ENCODE measurements around the gene EXOC4. TPM values are rescaled to one million over a fixed set of nuclear protein-coding genes. Genes with fewer than 3 reads are reported as not detected.

The EXOC4 gene
- total and polyA plus RNA-seq, 2 of the 13 experiments (the other 11 are each of a cell fraction or from before 2014, with no cell fraction given) = 22.5 to 39.0 TPM

- CTCF ChIA-PET (ENCODE audit: low intra/inter-chr PET ratio, low total read pairs) = interaction anchor here (1.1 kb wide), 1 partner anchor 1307 kb away, joined by 3 read pairs; no protein-coding TSS in a partner anchor
- ATAC-seq = no peak
Observed at GRCh38 chr7:134016942-134017303, 764.0 kb downstream of the EXOC4 start.

DNA sequence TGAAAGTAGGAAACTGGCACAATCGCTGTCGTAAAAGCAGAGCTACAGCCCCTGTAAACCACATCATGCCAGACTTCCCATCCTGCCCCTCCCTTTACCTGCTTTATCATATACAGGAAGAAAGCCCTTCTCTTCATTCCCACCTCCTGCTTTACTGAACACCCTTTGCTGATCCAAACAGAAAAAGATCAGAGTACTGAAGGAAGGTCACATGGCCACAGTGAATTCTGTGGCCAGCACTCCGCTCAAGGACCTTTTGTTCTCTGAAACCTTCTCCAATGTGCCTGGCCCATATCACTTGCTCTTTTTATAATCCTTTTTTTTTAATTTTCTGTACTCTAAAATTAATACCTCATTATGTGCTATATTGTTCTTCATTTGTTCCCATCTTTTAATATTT lies 765.4 kb downstream of the EXOC4 start:
- in situ Hi-C loops (cut with HindIII; ENCODE audit: extremely low pct_ligation_motif_present, low pct_unique_long_range_greater_than_20kb) (no loop called here), intact Hi-C loops (cut with micrococcal nuclease; ENCODE audit: unreplicated experiment) (loop anchor here (10.0 kb wide), 1 partner anchor 406 kb away; no protein-coding TSS in a partner anchor)

More at GRCh38 chr7:134016942-134017303, 764.0 kb downstream of the EXOC4 start:
- Histone ChIP-seq H3K27me3 (ENCODE audit: control insufficient read depth in 1 of 2, insufficient read depth in 2 of 2, low read length in 2 of 2) (no peaks in the 10 kb centered on the region), H3K9me3 (ENCODE audit: low read length) (no peaks in the 10 kb centered on the region), H2AFZ (ENCODE audit: low read length) (no peak overlapping the region), H4K20me1 (ENCODE audit: insufficient read depth, low read length) (no peaks in the 10 kb centered on the region), H3K79me2 (ENCODE audit: insufficient read depth, low read length) (no peaks in the 10 kb centered on the region), H3K4me1 (ENCODE audit: insufficient read depth, low read length) (peaks cover 13% of the 10 kb centered on the region), H3K4me2 (ENCODE audit: low read depth, low read length) (no peak overlapping the region), H3K36me3 (replicated peaks in 1 of 2; ENCODE audit: control insufficient read depth in 1 of 2, insufficient read depth in 2 of 2, low read length in 2 of 2) (no peaks in the 10 kb centered on the region), H3K9ac (ENCODE audit: insufficient read depth, low read depth, low read length) (no peak overlapping the region), H3K27ac (ENCODE audit: extremely low read length, insufficient read depth, low read length) (no peak overlapping the region), H3K4me3 (replicated peaks in 1 of 3; ENCODE audit: insufficient read depth in 1 of 3, low read depth in 2 of 3, low read length in 3 of 3) (no peak overlapping the region)
- BruUV-seq (replicated peaks) = no TSS peak
- POLR2A ChIA-PET = no interaction called here
- FAIRE-seq (no peak), DNase-seq (ENCODE audit: low spot score) (no peak)
- in situ Hi-C loops (cut with HindIII; ENCODE audit: extremely low pct_ligation_motif_present, low pct_unique_long_range_greater_than_20kb) (no loop called here), intact Hi-C loops (cut with micrococcal nuclease; ENCODE audit: unreplicated experiment) (loop anchor here (2.0 to 10.0 kb wide), 2 partner anchors 408 to 1306 kb away; no protein-coding TSS in a partner anchor)
- TF ChIP-seq ZNF282 (IDR thresholded peaks at IDR 0.05; ENCODE audit: partially characterized antibody) (no peak), SMC3 (IDR thresholded peaks at IDR 0.05; ENCODE audit: low read length) (no peak), ARNT2 (CRISPR knock-in tag; IDR thresholded peaks at IDR 0.05; ENCODE audit: low read depth) (no peak), RCOR2 (CRISPR knock-in tag; IDR thresholded peaks at IDR 0.05) (no peak), RARG (CRISPR knock-in tag; IDR thresholded peaks at IDR 0.05; ENCODE audit: low read depth) (no peak), ATAD3A (CRISPR knock-in tag; IDR thresholded peaks at IDR 0.05) (no peak), ZBTB42 (CRISPR knock-in tag; IDR thresholded peaks at IDR 0.05) (no peak), HNRNPUL1 (IDR thresholded peaks at IDR 0.05; ENCODE audit: low read depth, low read length) (no peak), SYNCRIP (IDR thresholded peaks at IDR 0.05; ENCODE audit: insufficient read depth, low read depth, low read length) (no peak), HDAC6 (IDR thresholded peaks at IDR 0.05; ENCODE audit: low read depth, low read length) (no peak), SNAPC5 (CRISPR knock-in tag; IDR thresholded peaks at IDR 0.05; ENCODE audit: borderline replicate concordance) (no peak), ZNF563 (CRISPR knock-in tag; IDR thresholded peaks at IDR 0.05) (no peak), HOXA5 (CRISPR knock-in tag; IDR thresholded peaks at IDR 0.05) (no peak), TSC22D2 (CRISPR knock-in tag; IDR thresholded peaks at IDR 0.05; ENCODE audit: borderline replicate concordance) (no peak), ZNF75D (CRISPR knock-in tag; IDR thresholded peaks at IDR 0.05; ENCODE audit: borderline replicate concordance) (no peak), RELA (CRISPR knock-in tag; IDR thresholded peaks at IDR 0.05) (no peak)
- TF ChIP-seq, protein P1, sequence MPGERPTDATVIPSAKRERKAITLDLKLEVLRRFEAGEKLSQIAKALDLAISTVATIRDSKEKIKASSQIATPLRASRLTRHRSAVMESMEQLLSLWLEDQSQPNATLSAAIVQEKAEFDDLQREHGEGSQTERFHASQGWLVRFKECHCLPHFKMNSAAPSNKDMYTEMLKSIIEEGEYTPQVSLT (CRISPR knock-in tag; IDR thresholded peaks at IDR 0.05; ENCODE audit: borderline replicate concordance, low read depth) = no peak
- 70% methylated on average over 3 of the region's 3 CpGs for WGBS (ENCODE audit: low lambda C conversion rate)

More for the DNA sequence above, 765.4 kb downstream of the EXOC4 start:
- no peak overlapping the region for H3K4me3 ChIP-seq (replicated peaks in 1 of 3; ENCODE audit: insufficient read depth in 1 of 3, low read depth in 2 of 3, low read length in 3 of 3)
- ATAC-seq = peak; percentile 42; the same call in 2 of the 3 replicates
- no TSS peak for BruUV-seq (replicated peaks)
- H3K79me2 ChIP-seq (ENCODE audit: insufficient read depth, low read length) = no peaks in the 10 kb centered on the region
- no peak overlapping the region for H3K27ac ChIP-seq (ENCODE audit: extremely low read length, insufficient read depth, low read length)
- H3K27me3 ChIP-seq (ENCODE audit: control insufficient read depth in 1 of 2, insufficient read depth in 2 of 2, low read length in 2 of 2) = no peaks in the 10 kb centered on the region
- H3K4me1 ChIP-seq (ENCODE audit: insufficient read depth, low read length) = peaks cover 6% of the 10 kb centered on the region
- no peak overlapping the region for H3K9ac ChIP-seq (ENCODE audit: insufficient read depth, low read depth, low read length)
- FAIRE-seq = no peak
- no peaks in the 10 kb centered on the region for H3K9me3 ChIP-seq (ENCODE audit: low read length)
- H2AFZ ChIP-seq (ENCODE audit: low read length) = no peak overlapping the region
- no peak overlapping the region for H3K4me2 ChIP-seq (ENCODE audit: low read depth, low read length)
- ChIA-PET CTCF (ENCODE audit: low intra/inter-chr PET ratio, low total read pairs) (no interaction called here), POLR2A (no interaction called here)
- H3K36me3 ChIP-seq (replicated peaks in 1 of 2; ENCODE audit: control insufficient read depth in 1 of 2, insufficient read depth in 2 of 2, low read length in 2 of 2) = no peaks in the 10 kb centered on the region
- 86% methylated on average over 3 of the region's 3 CpGs for WGBS (ENCODE audit: low lambda C conversion rate)
- DNase-seq (ENCODE audit: low spot score) = no peak
- H4K20me1 ChIP-seq (ENCODE audit: insufficient read depth, low read length) = no peaks in the 10 kb centered on the region
- TF ChIP-seq ZNF616 (CRISPR knock-in tag; IDR thresholded peaks at IDR 0.05; ENCODE audit: low read depth) (no peak), RELA (CRISPR knock-in tag; IDR thresholded peaks at IDR 0.05) (no peak), MLLT10 (CRISPR knock-in tag; IDR thresholded peaks at IDR 0.05) (no peak), USF2 (IDR thresholded peaks at IDR 0.05; ENCODE audit: low read depth, low read length) (0 out of 2 replicates have a peak, but pooled peaks have one; percentile 6), USF2 (CRISPR knock-in tag; IDR thresholded peaks at IDR 0.05; ENCODE audit: borderline replicate concordance) (peak; percentile 34; the same call in 1 of the 2 replicates), DMAP1 (CRISPR knock-in tag; IDR thresholded peaks at IDR 0.05) (no peak)

Data from HepG2 (cell line).